GM06990 (cell line): ENCODE measurements around the gene MTMR2.

Source experiments
- DNase-seq: peaks from one replicate; pipeline ENCODE4 v3.0.0-alpha.2; 2011; ENCODE audit not compliant: insufficient read length; ENCODE audit errors: extremely low read depth
- H3K27me3 ChIP-seq: replicated peaks from 2 replicates; pipeline ENCODE4 v1.6.0; 2011; ENCODE audit warnings: low read length; ENCODE audit not compliant: control insufficient read depth, insufficient read depth
- H3K36me3 ChIP-seq: 2 replicates; pipeline ENCODE4 v1.5.1; 2011; ENCODE audit warnings: low read length; ENCODE audit not compliant: control insufficient read depth, insufficient read depth
- H3K4me3 ChIP-seq: replicated peaks from 2 replicates; pipeline ENCODE4 v1.5.1; 2011; ENCODE audit warnings: low read depth, mild to moderate bottlenecking, control low read depth, low read length
- CTCF ChIP-seq: IDR thresholded peaks from 2 replicates; pipeline ENCODE4 v1.5.1; 2011; ENCODE audit warnings: low read length, control low read depth, mild to moderate bottlenecking, inconsistent platforms; ENCODE audit not compliant: insufficient read depth, poor library complexity, severe bottlenecking

Gene MTMR2

DNA sequence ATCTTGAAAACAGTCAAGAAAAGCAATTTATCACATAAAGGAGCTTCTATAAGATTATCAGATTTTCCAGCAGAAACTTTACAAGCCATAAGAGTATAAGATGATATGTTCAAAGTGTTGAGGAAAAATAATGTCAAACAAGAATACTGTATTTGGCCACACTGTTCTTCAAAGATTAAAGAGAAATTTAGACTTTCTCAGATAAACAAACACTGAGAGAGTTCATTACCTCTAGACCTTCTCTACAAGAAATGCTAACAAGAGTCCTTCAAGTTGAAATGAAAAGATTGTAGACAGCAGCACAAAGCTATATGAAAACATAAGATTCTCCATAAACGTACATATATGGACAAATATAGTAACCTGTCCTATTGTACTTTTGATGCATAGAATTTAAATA lies 8.0 kb upstream of the MTMR2 start:
- DNase-seq = no peak
- H3K4me3 ChIP-seq = no peak overlapping the region
- no peak for TF ChIP-seq CTCF

DNA sequence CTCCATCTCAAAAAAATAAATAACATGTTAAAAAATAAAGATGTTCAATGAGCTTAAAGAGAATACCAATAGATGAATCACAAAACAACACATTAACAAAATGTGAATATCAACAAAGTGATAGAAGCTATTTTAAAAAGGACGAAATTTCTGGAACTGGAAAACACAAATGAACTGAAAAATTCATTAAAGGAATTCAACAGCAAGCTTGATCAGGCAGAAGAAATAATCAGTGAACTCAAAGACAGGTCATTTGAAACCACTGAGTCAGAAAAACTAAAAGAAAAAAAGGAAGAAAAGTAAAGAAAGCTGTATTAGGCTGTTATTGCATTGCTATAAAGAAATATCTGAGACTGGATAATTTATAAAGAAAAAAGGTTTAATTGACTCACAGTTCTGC lies 7.0 kb upstream of the MTMR2 start:
- H3K36me3 ChIP-seq = no peaks in the 10 kb centered on the region
- DNase-seq = no peak
- no peaks in the 10 kb centered on the region for H3K27me3 ChIP-seq
- no peak overlapping the region for H3K4me3 ChIP-seq
- TF ChIP-seq CTCF = no peak

More for the DNA sequence above, 8.0 kb upstream of the MTMR2 start:
- Histone ChIP-seq H3K36me3 (no peaks in the 10 kb centered on the region), H3K27me3 (no peaks in the 10 kb centered on the region)

GRCh38 chr11:95926726-95927125 lies 2.8 kb upstream of the MTMR2 start:
- no peaks in the 10 kb centered on the region for H3K36me3 ChIP-seq
- H3K4me3 ChIP-seq = no peak overlapping the region
- H3K27me3 ChIP-seq = no peaks in the 10 kb centered on the region
- TF ChIP-seq CTCF = no peak
- DNase-seq = no peak

DNA sequence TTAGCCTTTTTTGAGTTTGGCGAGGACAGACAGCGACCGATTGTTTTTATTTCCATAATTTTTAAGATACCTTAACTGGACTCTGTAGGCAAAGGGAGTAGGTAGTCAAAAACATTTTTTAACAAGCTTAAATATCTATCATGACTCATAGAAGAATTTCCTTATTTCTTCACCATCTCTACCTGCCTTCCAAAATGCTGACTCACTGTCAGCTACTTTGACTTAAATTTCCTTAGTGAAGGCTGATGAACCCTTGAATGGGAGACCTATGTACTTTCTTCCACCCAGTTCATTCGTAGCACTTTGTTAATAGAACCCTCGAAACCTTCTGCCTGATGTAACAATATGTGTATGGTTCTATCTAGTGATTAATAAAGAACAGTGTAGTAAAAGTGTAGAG lies 1.1 kb upstream of the MTMR2 start:
- Histone ChIP-seq H3K36me3 (no peaks in the 10 kb centered on the region), H3K27me3 (no peaks in the 10 kb centered on the region), H3K4me3 (peak overlapping the region; percentile 99)
- no peak for DNase-seq
- TF ChIP-seq CTCF = no peak

GRCh38 chr11:95924414-95924760 lies 480 bp upstream of the MTMR2 start:
- H3K27me3 ChIP-seq = no peaks in the 10 kb centered on the region
- TF ChIP-seq CTCF = no peak
- peak overlapping the region; percentile 99 for H3K4me3 ChIP-seq
- DNase-seq = peak; percentile 3
- H3K36me3 ChIP-seq = no peaks in the 10 kb centered on the region

- H3K4me3 ChIP-seq = peak overlapping the region; percentile 99
- H3K36me3 ChIP-seq = no peaks in the 10 kb centered on the region
- no peaks in the 10 kb centered on the region for H3K27me3 ChIP-seq
- TF ChIP-seq CTCF = no peak
- DNase-seq = no peak
Observed at GRCh38 chr11:95923439-95923727, 524 bp downstream of the MTMR2 start.
